Gastrocnemius medialis (tissue), 4 donors: Measurements from ENCODE around the gene SKA1. TPM values are rescaled to one million over a fixed set of nuclear protein-coding genes. Genes with fewer than 3 reads are reported as not detected.

Source experiments
- ATAC-seq, 2 donors: fragments of 150-250 bp; one replicate each; pipeline ENCODE4 v1.9.1; 2016
- DNase-seq, 2 donors: peaks; one replicate each; pipeline ENCODE4 v3.0.0-alpha.2; 2019
- H3K27ac ChIP-seq, 4 donors: fragments of 200-600 bp; sonication (generic); 1 replicate in 1 of 4; 2 replicates in 3 of 4; pipeline ENCODE4 v1.5.1; 2016 to 2018; ENCODE audit warnings: mild to moderate bottlenecking in 2 of 4, moderate library complexity in 1 of 4
- H3K27me3 ChIP-seq, 3 donors: fragments of 200-600 bp; sonication (generic) in 2 of 3; 1 replicate in 1 of 3; 2 replicates in 2 of 3; pipeline versions ENCODE4 v1.5.1 to v1.6.0; 2016 to 2019; ENCODE audit warnings: mild to moderate bottlenecking in 1 of 3, moderate library complexity in 1 of 3
- H3K36me3 ChIP-seq, 2 donors: fragments of 200-600 bp; sonication (generic) in 1 of 2; one replicate each; pipeline ENCODE4 v1.5.1; 2017 to 2018
- H3K4me1 ChIP-seq, 2 donors: fragments of 200-600 bp; sonication (generic) in 1 of 2; one replicate each; pipeline ENCODE4 v1.5.1; 2016 to 2017; ENCODE audit warnings: mild to moderate bottlenecking in 2 of 2
- H3K4me3 ChIP-seq, 4 donors: fragments of 200-600 bp; sonication (generic) in 3 of 4; 1 replicate in 1 of 4; 2 replicates in 3 of 4; pipeline ENCODE4 v1.5.1; 2016 to 2019; ENCODE audit warnings: mild to moderate bottlenecking in 2 of 4
- H3K9me3 ChIP-seq, 3 donors: fragments of 200-600 bp; sonication (generic) in 2 of 3; 1 replicate in 1 of 3; 2 replicates in 2 of 3; pipeline ENCODE4 v1.5.1; 2016 to 2019
- CTCF ChIP-seq, 5 experiments: fragments of 450-650 bp in 3 of 5; fragments of 200-600 bp in 2 of 5; sonication (generic) in 2 of 5; IDR thresholded peaks in 4 of 5; conservative IDR thresholded peaks in 1 of 5; 1 replicate in 4 of 5; 2 replicates in 1 of 5; pipeline ENCODE4 v1.5.1; 2016 to 2019; ENCODE audit warnings: antibody characterized with exemption in 5 of 5, mild to moderate bottlenecking in 3 of 5, moderate library complexity in 3 of 5
- POLR2A ChIP-seq, 2 donors: fragments of 450-650 bp; IDR thresholded peaks; one replicate each; pipeline ENCODE4 v1.6.1; 2017; ENCODE audit warnings: antibody characterized with exemption in 2 of 2, mild to moderate bottlenecking in 2 of 2, moderate library complexity in 2 of 2
- in situ Hi-C, 4 donors: fragments of 200-750 bp; cut with MboI; loops; one replicate each; pipeline versions ENCODE4 v1.15.0 to v1.8.0; 2017; ENCODE audit warnings: low sequenced_read_pairs in 4 of 4
- intact Hi-C: fragments of 100-400 bp; cut with DNase I; formaldehyde crosslinking; loops from one replicate; pipeline ENCODE4 v1.15.1; 2023; ENCODE audit warnings: low total_unique reads
- total RNA-seq, 4 donors: library from RNA; depleted of rRNA; stranded (reverse); fragments of >200 nt; gene quantifications; one replicate each; pipeline versions ENCODE4 v1.1.0 to v1.2.3, GENCODE V29; 2016

Gene SKA1
- total RNA-seq, 4 donors from 2014 or later, result 0.15 to 0.16 TPM; not detected in 2

DNA sequence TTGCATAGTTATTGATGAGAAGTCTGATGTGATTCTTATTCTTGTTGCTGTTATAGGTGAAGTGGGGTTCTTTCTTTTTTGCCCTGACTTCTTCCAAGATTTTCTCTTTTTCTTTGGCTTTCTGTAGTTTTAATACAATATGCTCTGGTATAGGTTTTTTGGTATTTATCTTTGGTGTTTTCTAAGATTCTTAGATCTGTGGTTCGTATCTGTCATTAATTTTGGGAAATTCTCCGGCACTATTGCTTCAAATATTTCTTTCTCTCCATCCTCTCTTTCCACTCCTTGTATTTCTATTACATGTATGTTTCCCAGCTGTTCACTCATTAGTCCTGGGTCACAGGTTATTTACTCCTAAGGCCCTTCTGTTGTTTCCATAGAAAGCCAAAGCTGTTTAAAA is 43.8 kb downstream of the SKA1 start:
- intact Hi-C loops, result no loop called here
- Histone ChIP-seq H3K36me3 (no peaks in the 10 kb centered on the region), H3K9me3 (no peaks in the 10 kb centered on the region), H3K27me3 (no peaks in the 10 kb centered on the region), H3K4me1 (no peaks in the 10 kb centered on the region), H3K4me3 (no peak overlapping the region), H3K27ac (no peak overlapping the region)
- in situ Hi-C loops, result no loop called here
- DNase-seq (no peak), ATAC-seq (no peak)
- no peak for TF ChIP-seq CTCF (IDR thresholded peaks at IDR 0.05 in 4 of 5, conservative IDR thresholded peaks at IDR 0.05 in 1 of 5)
- TF ChIP-seq POLR2A (IDR thresholded peaks at IDR 0.05), result no peak

- DNase-seq (no peak), ATAC-seq (no peak)
- intact Hi-C loops (no loop called here), in situ Hi-C loops (no loop called here)
- no peaks in the 10 kb centered on the region for H3K4me1 ChIP-seq
- no peaks in the 10 kb centered on the region for H3K9me3 ChIP-seq
- no peak overlapping the region for H3K27ac ChIP-seq
- TF ChIP-seq POLR2A (IDR thresholded peaks at IDR 0.05), result no peak
- no peak for TF ChIP-seq CTCF (IDR thresholded peaks at IDR 0.05 in 4 of 5, conservative IDR thresholded peaks at IDR 0.05 in 1 of 5)
- no peaks in the 10 kb centered on the region for H3K27me3 ChIP-seq
- no peaks in the 10 kb centered on the region for H3K36me3 ChIP-seq
- no peak overlapping the region for H3K4me3 ChIP-seq
These were observed 47.5 kb downstream of the SKA1 start for GRCh38 chr18:50422286-50422898.

DNA sequence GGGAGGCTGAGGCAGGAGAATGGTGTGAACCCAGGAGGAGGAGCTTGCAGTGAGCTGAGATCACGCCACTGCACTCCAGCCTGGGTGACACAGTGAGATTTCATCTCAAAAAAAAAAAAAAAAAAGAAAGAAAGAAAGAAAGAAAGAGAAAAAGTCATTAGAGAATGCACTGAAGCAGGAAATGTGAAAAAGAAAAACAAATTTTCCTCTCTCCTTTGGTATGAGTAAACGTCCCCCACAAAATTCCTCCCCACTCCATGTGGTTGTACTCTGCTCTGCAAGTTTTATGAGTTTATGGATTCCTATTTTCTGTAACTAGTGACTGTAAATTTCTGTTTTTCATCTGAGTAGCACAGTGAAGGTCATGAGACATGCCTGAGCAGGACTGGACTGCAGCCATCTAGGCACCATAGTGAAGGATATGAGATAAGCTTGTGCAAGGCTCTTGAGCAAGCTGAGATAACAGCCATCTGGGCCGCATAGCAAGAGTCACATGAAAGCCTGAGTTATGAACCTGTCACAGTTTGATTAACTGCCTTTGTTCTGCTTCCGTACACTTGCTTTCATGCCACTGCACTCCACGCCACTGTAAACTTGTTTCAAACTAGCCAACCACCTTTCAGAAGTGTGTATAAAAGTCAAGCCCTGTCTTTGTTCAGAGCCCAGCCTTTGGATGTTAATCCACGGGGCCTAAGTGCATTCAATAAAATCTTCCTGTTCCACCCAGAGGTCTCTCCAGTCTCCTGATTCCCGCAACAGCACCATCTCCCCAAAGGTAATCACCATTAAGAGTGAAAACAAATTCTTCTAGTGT is 50.2 kb downstream of the SKA1 start:
- Histone ChIP-seq H3K27ac (no peak overlapping the region), H3K27me3 (no peaks in the 10 kb centered on the region), H3K9me3 (no peaks in the 10 kb centered on the region), H3K4me3 (no peak overlapping the region), H3K36me3 (no peaks in the 10 kb centered on the region), H3K4me1 (no peaks in the 10 kb centered on the region)
- peak in 1 of 2 donors; percentile 32 for DNase-seq
- TF ChIP-seq POLR2A (IDR thresholded peaks at IDR 0.05) (no peak), CTCF (IDR thresholded peaks at IDR 0.05 in 4 of 5, conservative IDR thresholded peaks at IDR 0.05 in 1 of 5) (no peak)
- intact Hi-C loops, result loop anchor here (5.0 kb wide), 1 partner anchor 138 kb away; the partner anchor contains the start of gene CXXC1
- in situ Hi-C loops, result no loop called here
- peak in 1 of 2 donors; percentile 46 for ATAC-seq

DNA sequence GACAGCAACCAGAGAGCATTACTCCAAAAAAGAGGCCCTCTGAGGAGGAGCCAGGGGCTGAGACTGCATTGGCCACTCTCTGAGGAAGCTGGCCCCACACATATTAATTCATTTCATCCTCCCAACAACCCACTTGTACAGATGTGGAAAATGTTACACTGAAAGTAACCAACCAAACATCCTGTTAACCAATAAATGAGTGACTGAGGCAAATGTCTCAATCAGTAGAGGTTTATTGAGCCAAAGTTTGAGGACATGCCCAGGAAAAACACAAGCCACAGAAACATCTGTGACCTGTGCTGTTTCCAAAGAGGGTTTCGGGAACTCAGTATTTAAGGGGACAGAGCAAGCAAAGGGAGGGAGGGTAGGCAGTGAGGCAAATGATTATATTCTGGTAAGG is 53.0 kb downstream of the SKA1 start:
- no peak for ATAC-seq
- in situ Hi-C loops (no loop called here), intact Hi-C loops (loop anchor here (5.0 kb wide), 1 partner anchor 141 kb away; the partner anchor contains the start of gene CXXC1)
- no peak for TF ChIP-seq POLR2A (IDR thresholded peaks at IDR 0.05)
- TF ChIP-seq CTCF (IDR thresholded peaks at IDR 0.05 in 4 of 5, conservative IDR thresholded peaks at IDR 0.05 in 1 of 5), result no peak
- no peaks in the 10 kb centered on the region for H3K36me3 ChIP-seq
- DNase-seq, result no peak
- H3K9me3 ChIP-seq, result no peaks in the 10 kb centered on the region
- no peak overlapping the region for H3K27ac ChIP-seq
- H3K27me3 ChIP-seq, result no peaks in the 10 kb centered on the region
- H3K4me3 ChIP-seq, result no peak overlapping the region
- no peaks in the 10 kb centered on the region for H3K4me1 ChIP-seq
